ENCODE data around the gene RNPS1. TPM values are rescaled to one million over a fixed set of nuclear protein-coding genes. Genes with fewer than 3 reads are reported as not detected.
"Not testable (repeated sequence)": the region's sequence is repeated elsewhere in the genome, so short reads cannot be mapped to it uniquely, and the experiment has no call there.

The RNPS1 gene
- total RNA-seq, 1 experiment from 2014 or later, result 290 TPM

GRCh38 chr16:2282866-2283555 lies 15.1 kb upstream of the RNPS1 start:
- DNase-seq (ENCODE audit: low read depth), result no peak

GRCh38 chr16:2282262-2282661 lies 14.3 kb upstream of the RNPS1 start:
- no peak for DNase-seq (ENCODE audit: low read depth)

DNA sequence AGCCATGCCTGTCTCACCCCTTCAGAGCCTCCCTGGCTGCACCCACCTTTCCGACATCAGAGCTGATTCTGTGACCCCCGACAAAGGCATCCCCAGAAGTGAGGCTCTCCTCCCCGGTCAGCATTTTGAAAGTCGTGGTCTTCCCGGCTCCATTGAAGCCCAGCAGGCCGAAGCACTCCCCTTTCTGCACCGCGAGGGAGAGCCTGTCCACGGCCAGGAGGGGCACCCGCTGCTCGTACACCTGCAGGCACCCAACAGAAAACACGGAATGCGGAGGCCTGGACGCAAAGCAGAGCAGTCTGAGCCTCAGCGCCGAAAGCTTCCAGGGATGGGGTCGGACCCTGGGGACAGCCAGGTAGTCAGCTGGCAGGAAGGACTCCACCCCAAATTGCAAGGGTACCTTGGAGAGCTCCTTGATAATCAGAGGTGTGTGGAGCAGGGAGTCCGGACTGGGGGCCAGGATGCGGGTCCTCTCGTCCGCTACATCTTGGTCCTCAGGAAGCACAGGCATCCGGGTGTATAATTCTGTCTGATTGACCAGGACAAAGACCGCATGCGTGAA lies 13.1 kb upstream of the RNPS1 start:
- DNase-seq (ENCODE audit: low read depth), result no peak

- DNase-seq (ENCODE audit: low read depth), result no peak
Observed at GRCh38 chr16:2280461-2280860, 12.5 kb upstream of the RNPS1 start.

DNA sequence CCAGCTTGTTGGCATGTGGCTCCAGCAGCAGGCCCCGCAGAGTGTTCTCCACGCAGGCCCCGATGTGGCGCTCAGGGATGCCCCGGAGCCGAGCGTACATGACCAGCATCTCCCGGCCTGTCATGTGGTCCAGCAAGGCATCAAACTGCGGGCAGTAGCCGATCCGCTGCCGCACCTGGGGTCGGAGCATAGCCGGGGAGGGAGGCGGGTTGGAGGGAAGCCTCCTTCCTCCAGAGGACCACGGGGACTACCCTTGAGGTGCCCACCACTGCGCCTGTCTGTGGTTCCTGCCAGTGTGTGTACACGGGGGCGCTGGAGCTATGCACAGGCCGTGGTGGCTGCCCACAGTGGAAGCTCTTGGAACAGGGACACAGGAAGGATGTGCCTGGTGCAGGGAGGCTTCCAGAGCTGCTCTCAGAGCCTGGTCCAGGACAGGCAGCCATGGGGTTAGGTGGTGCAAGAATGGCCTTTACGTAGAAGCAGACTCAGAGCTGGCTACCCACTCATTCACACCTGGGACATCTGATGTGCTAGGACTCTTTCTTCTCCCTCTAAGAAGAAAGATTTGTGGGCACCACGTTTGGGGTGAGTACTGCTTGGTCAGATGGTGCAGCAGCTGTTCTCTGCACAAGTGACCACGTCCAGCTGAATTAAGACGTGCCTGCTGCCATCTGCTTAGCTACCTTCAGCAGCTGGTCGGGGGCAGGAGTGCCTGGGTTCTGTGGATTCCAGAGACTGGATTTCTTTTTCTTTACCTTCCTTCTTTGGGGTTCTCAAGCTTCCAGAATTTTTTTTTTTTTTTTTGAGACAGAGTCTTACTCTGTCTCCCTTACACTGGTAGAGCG lies 11.3 kb upstream of the RNPS1 start:
- DNase-seq (ENCODE audit: low read depth), result no peak

DNA sequence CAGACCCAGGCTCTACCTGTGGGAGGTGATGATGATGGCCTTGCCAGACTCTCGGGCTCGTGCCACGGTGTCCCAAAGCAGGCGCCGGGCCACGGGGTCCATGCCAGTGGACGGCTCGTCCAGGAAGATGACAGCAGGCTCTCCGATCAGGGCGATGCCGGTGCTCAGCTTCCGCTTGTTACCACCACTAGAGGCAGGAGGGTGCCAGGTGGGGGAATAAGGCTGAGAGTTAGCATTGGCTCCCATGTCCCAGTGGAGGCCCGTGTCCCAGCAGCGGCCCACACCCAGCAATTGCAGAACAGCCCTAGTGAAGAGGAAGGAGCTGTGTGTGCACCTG lies 10.3 kb upstream of the RNPS1 start:
- DNase-seq (ENCODE audit: low read depth), result no peak

DNA sequence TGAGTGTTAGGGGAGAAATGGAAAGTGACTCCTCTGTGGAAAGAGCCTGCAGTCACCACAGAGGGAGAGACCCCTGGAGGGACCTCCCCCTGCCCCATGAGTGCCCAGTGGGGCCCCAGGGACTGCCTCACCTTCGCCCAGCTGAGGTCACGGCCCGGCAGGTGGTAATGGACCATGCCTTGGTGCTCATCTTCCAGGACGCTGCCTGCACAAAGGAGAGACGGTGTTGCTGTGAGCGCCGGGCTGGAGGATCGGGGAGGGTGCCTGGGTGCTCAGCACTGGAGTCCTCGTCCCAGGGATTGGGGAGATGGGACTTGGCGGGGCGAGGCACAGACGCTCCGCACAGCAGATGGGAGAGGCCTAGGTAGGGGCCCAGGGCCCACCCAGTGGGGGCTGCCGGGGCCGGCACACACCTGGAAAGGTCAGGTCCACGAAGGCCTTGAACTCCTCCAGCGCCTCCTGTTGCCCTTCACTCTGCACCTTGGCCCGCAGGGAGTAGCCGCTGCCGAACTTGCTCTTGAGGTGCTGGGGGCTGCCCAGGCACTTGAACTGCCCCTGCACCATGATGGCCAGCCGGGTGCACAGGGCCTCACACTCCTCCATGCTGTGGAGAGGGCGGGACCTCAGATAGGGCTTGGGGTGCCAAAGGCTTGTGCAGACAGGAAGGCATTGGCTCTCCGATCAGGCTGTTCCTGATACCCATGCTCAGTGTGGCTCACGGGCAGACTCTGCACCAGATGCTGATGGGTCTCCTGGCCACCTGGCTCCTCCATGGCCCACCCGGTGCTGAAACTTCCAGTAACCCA lies 9.7 kb upstream of the RNPS1 start:
- no peak for DNase-seq (ENCODE audit: low read depth)

- no peak for DNase-seq (ENCODE audit: low read depth)
Observed at GRCh38 chr16:2276368-2277195, 8.7 kb upstream of the RNPS1 start.

- DNase-seq (ENCODE audit: low read depth), result no peak
Observed at GRCh38 chr16:2275476-2276367, 7.8 kb upstream of the RNPS1 start.

DNA sequence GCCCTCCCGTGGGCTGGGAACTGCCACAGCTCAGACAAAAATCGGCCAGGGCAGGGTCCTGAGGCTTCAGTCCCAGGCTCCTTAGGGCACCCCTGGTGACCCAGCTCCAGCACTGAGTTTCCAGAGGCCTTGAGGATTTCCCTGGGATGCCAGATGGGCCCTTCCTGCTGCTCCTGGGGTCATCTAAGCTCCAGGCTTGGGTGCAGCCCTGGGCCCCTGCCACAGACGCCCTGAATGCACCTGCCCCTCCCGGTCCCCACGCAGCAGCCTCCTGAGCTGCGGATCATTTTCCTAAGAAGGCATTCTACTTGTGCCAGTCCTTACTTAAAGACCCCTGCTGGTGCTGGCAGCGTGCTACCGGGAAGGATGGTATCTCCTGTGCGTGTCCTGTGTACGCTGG lies 6.0 kb upstream of the RNPS1 start:
- DNase-seq (ENCODE audit: low read depth), result no peak

DNA sequence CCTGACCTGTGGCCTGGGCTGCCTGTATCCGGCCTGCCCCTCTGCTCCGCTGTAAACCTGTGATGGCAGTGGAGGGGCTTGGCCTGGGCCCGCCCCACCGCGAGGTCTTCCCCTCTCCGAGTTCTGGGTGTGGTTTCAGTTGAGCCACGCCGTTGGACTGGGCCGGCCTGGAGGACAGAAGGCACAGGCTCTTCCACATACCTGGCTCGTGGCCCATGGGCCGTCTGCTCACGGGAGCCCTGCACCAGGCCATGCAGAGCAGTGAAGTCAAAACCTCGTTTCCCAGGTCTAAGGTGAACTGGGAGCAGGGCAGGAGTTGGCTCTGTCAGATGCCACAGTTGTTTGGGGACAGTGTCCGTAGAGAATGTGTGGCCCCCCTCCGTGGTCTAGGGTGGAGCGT lies 5.6 kb upstream of the RNPS1 start:
- no peak for DNase-seq (ENCODE audit: low read depth)

- DNase-seq (ENCODE audit: low read depth), result no peak
Observed at GRCh38 chr16:2271848-2272461, 4.0 kb upstream of the RNPS1 start.

GRCh38 chr16:2270588-2271470 lies 2.9 kb upstream of the RNPS1 start:
- no peak for DNase-seq (ENCODE audit: low read depth)

- DNase-seq (ENCODE audit: low read depth), result no peak
Observed at GRCh38 chr16:2270070-2270462, 2.1 kb upstream of the RNPS1 start.

GRCh38 chr16:2267505-2267912 lies 417 bp downstream of the RNPS1 start:
- DNase-seq (ENCODE audit: low read depth), result not testable (repeated sequence)

GRCh38 chr16:2266887-2267286 lies 1.0 kb downstream of the RNPS1 start:
- DNase-seq (ENCODE audit: low read depth), result peak; percentile 13

DNA sequence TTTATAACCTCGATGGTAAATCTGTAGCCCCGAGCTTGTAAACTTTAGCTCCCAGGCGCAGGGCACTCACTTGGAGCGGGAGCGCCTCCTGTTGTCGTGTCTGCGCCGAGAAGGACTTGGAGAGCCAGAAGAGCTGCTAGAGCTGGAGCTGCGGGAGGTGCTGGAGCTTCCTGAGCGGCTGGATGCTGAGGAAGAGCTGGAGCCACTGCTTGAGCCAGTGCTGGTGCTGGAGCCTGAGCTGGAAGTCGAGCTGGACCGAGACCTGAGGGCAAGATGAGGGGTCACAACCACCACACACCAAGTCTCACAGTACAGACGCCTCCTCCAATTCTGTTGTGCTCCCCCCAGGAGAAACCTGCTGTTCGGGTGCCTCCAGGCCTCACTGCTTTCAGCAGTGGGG lies 4.9 kb downstream of the RNPS1 start:
- DNase-seq (ENCODE audit: low read depth), result not testable (repeated sequence)

GRCh38 chr16:2260250-2260649 lies 7.7 kb downstream of the RNPS1 start:
- DNase-seq (ENCODE audit: low read depth), result no peak

Data from HT1080 (cell line).